AG09319 (cell line): ENCODE data around the gene C1QTNF6.

Experiments used
- DNase-seq: peaks from one replicate; pipeline ENCODE4 v3.0.0-alpha.2; 2010; ENCODE audit warnings: low read depth; ENCODE audit errors: extremely low read depth
- CTCF ChIP-seq: IDR thresholded peaks from 2 replicates; pipeline ENCODE4 v1.5.1; 2011; ENCODE audit warnings: low read depth, mild to moderate bottlenecking, inconsistent platforms, low read length, moderate library complexity

Gene C1QTNF6

GRCh38 chr22:37184816-37185541 lies 3.1 kb downstream of the C1QTNF6 start:
- TF ChIP-seq CTCF, result no peak
- DNase-seq, result no peak

- no peak for DNase-seq
- no peak for TF ChIP-seq CTCF
Measured at GRCh38 chr22:37184380-37184755, 3.7 kb downstream of the C1QTNF6 start.

GRCh38 chr22:37183432-37184379 lies 4.3 kb downstream of the C1QTNF6 start:
- no peak for TF ChIP-seq CTCF
- no peak for DNase-seq

- DNase-seq, result no peak
- TF ChIP-seq CTCF, result no peak
Measured at GRCh38 chr22:37182949-37183245, 5.2 kb downstream of the C1QTNF6 start.

GRCh38 chr22:37182101-37182948 lies 5.7 kb downstream of the C1QTNF6 start:
- no peak for TF ChIP-seq CTCF
- no peak for DNase-seq

- no peak for DNase-seq
- no peak for TF ChIP-seq CTCF
Measured at GRCh38 chr22:37181681-37182080, 6.4 kb downstream of the C1QTNF6 start.
